CD4-positive, alpha-beta T cell treated with Interferon alpha-2 for 1 hour (primary cell): ENCODE data around the gene TNIK.

Experiments
- DNase-seq, 2 donors: peaks; one replicate each; pipeline ENCODE4 v3.0.0-alpha.2; 2020 to 2022

Gene TNIK

GRCh38 chr3:171356251-171356650 lies 104.0 kb downstream of the TNIK start:
- DNase-seq: no peak

GRCh38 chr3:171354706-171355582 lies 105.3 kb downstream of the TNIK start:
- no peak for DNase-seq

DNA sequence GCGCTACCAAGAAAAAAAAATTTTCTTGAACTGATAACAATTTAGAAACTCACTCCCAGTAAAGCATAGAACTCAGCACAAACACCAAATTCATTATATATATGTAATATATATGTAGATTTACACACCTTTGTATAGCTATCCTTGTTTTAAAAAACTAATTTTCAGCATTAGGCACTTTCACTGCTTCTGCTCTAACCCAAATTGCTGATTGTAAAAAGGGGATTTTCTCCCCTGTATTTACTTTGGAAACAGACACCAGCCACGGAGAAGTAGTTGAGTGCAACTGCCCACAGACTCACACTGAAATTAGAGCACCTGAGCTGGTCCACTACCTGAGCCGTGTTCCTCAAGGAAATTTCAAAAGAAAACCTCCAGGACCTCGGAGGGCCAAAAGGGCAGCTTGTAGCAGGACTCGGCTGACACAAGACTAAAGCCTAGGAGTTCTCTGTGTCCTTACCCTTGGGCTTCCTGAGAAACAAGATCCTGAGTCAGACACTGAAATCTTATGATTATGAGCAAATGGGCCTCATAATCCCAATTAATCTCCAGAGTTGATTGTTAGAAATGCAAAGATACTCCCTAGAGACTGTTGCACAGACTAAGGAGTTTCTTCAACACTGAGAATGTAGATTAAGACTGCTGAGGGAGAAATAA lies 106.0 kb downstream of the TNIK start:
- no peak for DNase-seq

DNA sequence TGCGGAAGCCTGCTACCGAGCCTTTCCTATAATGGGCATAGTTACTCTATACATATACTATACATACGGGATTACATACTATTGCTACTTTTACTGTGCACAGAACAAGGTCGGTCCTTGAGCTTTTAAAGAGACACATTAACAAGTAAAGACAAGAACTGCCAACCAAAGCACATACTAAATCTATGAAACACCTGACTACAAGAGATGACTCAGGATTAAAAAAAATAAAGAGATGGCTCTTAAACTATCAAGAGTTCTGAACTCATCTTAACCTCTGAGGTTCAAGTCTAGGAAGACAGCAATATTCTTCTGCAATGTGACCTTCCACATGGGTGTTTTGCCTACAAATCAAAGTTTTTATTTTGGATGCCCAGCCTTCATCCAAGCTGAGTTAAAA lies 106.8 kb downstream of the TNIK start:
- DNase-seq: no peak

GRCh38 chr3:171352387-171352935 lies 107.7 kb downstream of the TNIK start:
- no peak for DNase-seq

- DNase-seq: no peak
Observed at GRCh38 chr3:171351676-171352075, 108.5 kb downstream of the TNIK start.

DNA sequence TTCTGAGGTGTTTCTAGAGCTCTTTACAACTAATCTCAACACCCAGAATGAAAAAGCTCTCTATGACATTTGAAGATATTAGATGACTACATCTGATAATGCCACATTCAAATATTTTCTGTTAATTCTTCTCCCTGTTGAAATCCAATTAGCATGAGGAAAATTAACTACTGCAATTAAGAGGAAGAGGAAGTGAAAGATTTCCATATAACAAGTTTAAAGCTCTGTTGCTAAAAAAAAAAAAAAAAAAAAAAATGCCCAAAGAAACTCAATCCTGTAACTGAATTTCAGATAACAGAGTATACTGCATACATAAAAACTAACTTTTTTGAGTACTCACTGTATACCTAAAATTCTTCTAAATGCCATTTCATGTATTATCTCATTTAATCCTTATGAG lies 109.8 kb downstream of the TNIK start:
- no peak for DNase-seq

GRCh38 chr3:171349392-171349791 lies 110.8 kb downstream of the TNIK start:
- DNase-seq: no peak

GRCh38 chr3:171348121-171348520 lies 112.1 kb downstream of the TNIK start:
- DNase-seq: no peak

- peak in 1 of 2 donors; percentile 4 for DNase-seq
Observed at GRCh38 chr3:171347301-171348039, 112.7 kb downstream of the TNIK start.

DNA sequence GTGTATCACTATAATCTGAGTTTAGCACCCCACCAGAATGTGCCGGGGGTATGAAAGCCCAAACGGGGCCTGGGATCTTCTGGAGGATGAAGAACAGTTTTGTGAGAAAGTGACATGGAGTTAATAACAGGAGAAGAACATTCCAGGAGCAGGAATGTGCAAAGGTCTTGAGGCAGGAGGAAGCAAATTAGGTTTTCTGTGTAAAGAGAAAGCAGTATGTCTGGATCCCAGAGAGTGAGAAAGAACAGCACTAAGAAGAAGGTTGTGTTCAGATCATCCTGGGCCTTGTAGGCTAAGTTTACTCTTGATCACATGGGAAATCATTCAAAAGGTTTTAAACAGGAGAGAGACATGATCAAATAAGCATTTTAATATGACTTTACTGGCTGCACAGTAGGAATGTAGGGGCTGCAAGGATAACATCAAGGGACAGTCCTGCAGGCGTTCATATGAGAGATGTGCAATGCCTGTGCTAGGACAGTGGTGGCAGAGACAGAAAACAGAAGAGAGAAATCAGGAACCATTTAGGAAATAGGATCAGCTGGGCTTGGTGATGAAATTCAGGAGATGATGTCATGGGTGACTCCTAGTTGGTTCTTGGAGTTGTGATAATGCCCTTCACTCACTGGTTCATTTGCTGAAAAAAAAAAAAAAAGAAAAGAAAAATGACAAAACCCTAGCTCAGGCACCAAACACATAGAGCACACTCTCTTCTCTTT lies 113.5 kb downstream of the TNIK start:
- DNase-seq: peak in 1 of 2 donors; percentile 44

DNA sequence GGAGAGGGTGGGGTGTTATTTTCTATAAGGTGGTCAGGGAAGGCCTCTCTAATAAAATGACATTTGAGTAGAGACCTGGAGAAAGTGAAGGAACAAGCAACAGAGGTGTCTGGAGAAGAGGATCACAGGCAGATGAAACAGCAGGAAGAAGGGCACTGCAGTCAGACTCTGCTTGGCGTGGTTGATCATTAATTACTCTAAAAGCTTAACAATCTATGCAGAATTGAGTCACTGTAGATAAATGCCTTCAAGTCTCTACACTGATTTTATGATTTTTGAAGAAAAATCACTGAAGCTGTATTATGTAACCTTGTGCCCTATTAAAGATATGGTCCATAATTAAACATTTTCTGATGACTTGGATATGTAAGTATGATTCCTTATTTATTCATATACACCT lies 114.2 kb downstream of the TNIK start:
- no peak for DNase-seq

- DNase-seq: no peak
Observed at GRCh38 chr3:171345107-171345843, 114.9 kb downstream of the TNIK start.

DNA sequence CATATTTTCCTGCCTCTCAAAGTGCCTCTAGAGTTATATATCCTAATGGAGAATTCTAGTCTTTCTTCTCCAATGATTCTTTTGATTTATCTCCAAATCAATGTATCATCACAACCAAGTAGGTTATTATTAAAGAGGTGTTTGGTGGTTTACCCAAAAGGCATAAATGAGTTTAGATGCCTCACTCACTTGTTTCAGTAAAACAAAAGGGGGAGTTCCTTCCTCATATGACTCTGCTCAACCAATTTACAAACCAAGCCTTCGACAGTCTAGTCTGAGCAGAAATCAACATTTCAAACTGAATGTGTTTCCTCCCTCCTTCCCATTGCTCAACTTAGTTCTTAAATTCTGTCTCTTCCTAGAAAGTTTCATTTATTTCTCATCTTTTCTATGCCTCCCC lies 116.5 kb downstream of the TNIK start:
- DNase-seq: no peak

GRCh38 chr3:171342783-171343420 lies 117.3 kb downstream of the TNIK start:
- DNase-seq: no peak

- no peak for DNase-seq
Observed at GRCh38 chr3:171342200-171342599, 118.0 kb downstream of the TNIK start.

DNA sequence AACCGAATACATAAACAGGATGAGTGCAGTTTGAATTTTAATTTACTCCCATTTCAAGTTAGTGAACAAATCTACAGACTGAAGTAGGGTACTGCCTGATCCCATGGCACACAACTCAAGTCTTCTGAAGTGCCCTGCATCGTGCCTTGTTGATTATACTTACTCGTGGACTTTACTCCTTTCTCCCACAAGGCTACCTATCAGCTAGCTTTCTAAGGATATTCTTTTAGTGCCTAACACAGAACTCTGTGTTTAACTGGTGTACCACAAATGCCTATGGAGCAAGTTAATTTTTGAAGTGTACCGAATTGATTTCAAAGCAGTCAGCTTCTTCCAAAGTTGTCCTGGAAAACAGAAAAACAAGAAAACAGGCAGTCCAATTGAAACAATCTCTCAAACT lies 119.8 kb downstream of the TNIK start:
- no peak for DNase-seq

GRCh38 chr3:171339598-171339997 lies 120.6 kb downstream of the TNIK start:
- DNase-seq: no peak

DNA sequence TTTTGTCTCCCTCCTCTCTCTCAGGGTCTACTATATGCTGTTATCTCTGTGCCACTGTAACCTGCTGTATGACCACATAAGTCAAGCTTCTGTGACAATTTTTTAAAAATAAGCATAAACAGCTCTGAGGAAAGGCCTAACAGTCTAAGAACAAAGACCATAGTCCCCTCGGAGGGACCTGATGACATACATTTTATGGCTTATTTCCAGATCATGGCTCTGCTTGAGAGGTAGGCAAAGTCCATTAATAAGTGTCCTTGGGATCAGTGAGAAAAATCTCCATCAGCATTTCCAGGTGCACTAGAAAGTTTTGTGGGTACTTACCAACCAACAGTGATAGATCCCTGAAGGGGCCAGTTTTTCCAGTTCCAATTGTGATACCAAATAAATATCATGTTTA lies 123.8 kb downstream of the TNIK start:
- no peak for DNase-seq

- no peak for DNase-seq
Observed at GRCh38 chr3:171335559-171335958, 124.6 kb downstream of the TNIK start.

- DNase-seq: no peak
Observed at GRCh38 chr3:171334465-171334811, 125.8 kb downstream of the TNIK start.
